HG02870 (cell line): Measurements from ENCODE around the gene TSPYL6.
A peak's percentile ranks its signal among the peaks of the same experiment; 100 is the strongest.
"Not testable (repeated sequence)": the region's sequence is repeated elsewhere in the genome, so short reads cannot be mapped to it uniquely, and the experiment has no call there.

ENCODE experiments used
- ATAC-seq: cut with Tn5 transposase; IDR thresholded peaks from one replicate; pipeline ENCODE4 v1.9.1; 2021; ENCODE audit warnings: mild to moderate bottlenecking, moderate library complexity; ENCODE audit not compliant: unreplicated experiment

TSPYL6 gene

GRCh38 chr2:54256091-54256694, at the start of gene TSPYL6:
Gene TSPYL6 (minus strand): TSS chr2:54256229. CDS start chr2:54256151, 78 bp downstream.
- no peak for ATAC-seq

DNA sequence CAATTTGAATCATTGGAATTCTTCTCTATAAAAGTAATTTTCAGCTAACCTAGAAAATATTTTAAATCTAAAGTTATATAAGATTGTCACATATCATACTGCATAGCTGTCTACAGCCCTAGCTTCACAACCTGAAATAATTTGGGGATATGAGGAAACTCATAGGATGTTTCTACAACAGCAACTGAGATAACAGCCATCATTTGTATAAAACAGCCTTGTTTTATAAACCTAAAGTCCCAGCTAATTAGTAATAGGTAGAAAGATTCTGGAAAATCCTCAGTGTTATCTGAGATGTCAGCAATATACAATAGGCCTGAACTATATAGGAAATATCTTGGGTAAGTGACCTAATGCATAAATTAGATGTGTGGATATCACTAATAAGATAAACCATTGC, 47.6 kb upstream of the TSPYL6 start:
- no peak for ATAC-seq

DNA sequence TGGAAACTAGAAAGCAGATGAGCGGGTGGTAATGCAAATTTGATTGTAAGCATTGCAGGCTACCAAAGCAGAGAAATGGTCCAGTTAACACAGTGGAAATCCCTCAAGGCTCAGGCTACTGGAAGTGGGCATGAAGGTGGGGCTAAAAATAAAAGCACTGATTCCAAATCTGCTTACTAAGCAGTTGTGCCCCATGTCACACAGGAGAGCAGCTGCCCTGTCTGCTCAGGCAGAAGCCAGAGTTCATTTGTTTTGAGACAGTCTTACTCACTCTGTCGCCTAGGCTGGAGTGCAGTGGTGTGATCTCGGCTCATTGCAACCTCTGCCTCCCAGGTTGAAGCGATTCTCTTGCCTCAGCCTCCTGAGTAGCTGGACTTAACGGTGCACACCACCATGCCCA, 42.5 kb upstream of the TSPYL6 start:
- ATAC-seq, result no peak

DNA sequence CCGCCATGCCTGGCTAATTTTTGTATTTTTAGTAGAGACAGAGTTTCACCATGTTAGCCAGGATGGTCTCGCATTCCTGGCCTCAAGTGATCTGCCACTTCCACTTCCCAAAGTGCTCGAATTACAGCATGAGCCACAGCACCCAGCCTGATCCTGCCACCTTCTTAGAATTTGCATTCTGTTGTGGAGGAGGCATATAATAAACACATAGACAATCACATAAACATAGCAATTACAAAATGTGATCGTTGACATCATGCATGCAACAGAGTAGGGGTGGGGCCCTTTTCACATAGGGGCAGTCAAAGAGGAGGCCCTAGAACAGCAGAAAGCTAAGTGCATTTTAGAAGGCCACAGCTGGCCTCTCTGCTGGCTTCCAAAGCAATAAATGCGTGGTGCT, 39.9 kb upstream of the TSPYL6 start:
- ATAC-seq, result no peak

DNA sequence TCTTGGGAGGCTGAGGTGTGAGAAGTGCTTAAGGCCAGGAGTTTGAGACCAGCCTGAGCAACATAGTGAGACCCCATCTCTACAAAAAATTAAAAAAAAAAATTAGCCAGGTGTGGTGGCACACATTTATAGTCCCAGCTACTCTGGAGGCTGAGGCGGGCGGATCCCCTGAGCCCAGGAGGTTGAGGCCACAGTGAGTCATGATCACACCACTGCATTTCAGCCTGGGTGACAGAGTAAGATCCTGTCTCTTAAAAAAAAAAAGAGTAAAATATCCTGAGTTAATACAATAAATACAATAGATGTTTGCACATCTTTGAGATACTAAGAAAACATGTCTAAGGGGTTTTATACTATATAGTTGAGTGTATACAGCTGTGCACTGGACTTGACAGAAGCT, 38.6 kb upstream of the TSPYL6 start:
- not testable (repeated sequence) for ATAC-seq

GRCh38 chr2:54290356-54291025, 34.5 kb upstream of the TSPYL6 start:
- no peak for ATAC-seq

DNA sequence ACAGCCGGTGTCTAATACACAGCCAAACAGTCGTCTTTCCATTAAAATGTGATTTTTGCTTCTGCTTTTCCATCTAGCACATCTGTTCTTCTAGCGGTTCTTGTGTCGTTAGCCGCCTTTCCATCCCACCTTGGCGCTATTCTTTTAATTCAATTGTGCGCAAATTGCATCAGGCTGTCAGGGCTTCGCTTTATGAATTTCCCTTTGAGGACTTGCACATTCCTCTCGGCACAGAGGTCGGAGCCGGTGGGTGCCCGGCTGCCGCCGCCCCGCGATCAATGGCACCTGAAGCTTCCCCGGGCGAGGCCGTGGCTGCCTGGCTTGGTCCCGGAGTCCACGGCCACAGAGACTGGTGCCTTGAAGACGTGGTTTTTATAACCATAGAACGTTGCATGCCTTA, 33.9 kb upstream of the TSPYL6 start:
- no peak for ATAC-seq

- ATAC-seq, result no peak
These were observed 31.5 kb upstream of the TSPYL6 start for GRCh38 chr2:54287532-54287931.

- no peak for ATAC-seq
These were observed 29.4 kb upstream of the TSPYL6 start for GRCh38 chr2:54285451-54285850.

- ATAC-seq, result no peak
These were observed 28.8 kb upstream of the TSPYL6 start for GRCh38 chr2:54284826-54285225.

DNA sequence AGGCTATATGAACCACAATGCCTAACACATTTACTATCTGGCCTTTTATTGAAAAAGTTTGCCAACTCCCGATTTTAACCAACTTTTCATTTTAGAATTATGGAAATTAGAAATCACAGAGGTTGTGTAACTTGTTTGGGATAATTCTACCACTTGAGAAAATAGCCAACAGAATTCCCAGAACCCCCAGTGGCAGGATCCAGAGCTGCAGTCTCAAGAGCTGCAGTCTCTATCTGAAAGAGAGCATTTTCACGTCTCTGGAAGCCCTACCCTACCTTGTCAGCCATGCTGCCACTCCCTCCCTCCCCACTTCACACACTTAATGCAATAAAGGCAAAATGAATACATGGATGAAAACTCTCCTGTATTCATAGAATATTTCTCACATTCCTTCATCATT, 23.4 kb upstream of the TSPYL6 start:
- no peak for ATAC-seq

DNA sequence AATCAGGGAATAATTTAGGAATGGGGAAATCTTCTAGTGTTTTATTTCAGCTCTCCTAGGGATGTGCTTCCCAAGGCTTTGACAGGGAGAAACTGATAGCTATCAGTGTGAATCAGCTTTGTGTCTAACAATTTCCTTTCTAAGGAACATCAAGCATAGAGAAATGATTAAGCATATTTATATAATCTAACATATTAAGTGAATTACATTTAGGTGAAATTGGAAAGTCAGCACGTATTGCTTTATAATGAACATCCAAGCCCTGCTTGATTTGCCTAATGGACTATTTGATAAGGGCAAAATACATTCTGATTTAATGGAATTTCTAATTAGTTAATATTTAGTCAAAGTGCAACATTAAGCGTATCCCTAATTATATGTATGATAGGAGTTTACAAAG, 19.5 kb upstream of the TSPYL6 start:
- no peak for ATAC-seq

DNA sequence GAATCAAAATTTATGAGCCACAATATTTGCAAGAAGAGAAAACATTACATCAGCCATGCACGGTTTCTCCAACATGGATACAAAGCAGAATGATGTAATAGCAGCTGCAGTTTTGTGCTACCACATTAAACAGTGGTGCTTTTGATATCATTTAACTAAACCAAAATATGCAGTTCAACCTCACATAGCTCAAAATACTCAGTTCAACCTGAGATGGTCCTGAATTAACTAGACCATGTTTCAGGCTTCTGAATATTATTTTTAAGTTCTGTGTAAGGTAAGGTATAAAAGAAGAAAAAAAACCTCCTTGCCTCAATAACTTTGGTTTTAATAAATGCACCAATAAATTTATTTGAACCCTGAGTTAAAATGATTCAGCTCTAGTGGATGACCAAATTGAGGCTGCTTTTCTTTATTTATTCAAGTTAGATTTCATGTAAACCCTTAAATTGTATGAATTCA, 18.8 kb upstream of the TSPYL6 start:
- no peak for ATAC-seq

GRCh38 chr2:54271843-54272627, 16.0 kb upstream of the TSPYL6 start:
- ATAC-seq, result peak; percentile 95

DNA sequence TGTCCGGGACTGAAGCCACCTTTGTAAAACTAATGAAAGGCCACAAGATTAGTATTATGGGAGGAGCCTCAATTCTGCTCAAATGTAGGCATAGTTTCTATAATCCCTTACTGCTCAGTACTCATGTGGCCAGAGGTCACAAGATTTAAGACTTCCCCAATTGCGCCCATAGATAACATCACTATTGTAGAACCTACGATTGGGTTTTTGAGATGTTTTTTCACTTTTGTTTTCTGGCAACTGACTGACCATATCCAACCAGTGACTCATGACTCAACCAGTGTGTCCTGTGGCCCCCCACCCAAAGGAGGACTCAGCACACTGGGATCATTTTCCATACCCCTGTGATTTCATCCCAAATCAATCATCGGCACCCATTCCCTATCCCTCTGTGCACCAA, 15.2 kb upstream of the TSPYL6 start:
- peak; percentile 30 for ATAC-seq

GRCh38 chr2:54267577-54267976, 11.5 kb upstream of the TSPYL6 start:
- ATAC-seq, result no peak

DNA sequence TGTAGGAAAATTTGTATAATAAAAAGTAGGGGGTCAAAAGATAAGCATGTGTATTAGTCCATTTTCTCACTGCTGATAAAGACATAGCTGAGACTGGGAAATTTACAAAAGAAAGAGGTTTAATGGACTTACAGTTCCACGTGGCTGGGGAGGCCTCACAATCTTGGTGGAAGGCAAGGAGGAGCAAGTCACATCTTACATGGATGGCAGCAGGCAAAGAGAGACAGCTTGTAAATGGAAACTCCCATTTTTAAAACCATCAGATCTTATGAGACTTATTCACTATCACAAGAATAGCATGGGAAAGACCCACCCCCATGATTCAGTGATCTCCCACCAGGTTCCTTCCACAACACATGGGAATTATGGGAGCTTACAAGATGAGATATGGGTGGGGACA, 9.1 kb upstream of the TSPYL6 start:
- not testable (repeated sequence) for ATAC-seq

DNA sequence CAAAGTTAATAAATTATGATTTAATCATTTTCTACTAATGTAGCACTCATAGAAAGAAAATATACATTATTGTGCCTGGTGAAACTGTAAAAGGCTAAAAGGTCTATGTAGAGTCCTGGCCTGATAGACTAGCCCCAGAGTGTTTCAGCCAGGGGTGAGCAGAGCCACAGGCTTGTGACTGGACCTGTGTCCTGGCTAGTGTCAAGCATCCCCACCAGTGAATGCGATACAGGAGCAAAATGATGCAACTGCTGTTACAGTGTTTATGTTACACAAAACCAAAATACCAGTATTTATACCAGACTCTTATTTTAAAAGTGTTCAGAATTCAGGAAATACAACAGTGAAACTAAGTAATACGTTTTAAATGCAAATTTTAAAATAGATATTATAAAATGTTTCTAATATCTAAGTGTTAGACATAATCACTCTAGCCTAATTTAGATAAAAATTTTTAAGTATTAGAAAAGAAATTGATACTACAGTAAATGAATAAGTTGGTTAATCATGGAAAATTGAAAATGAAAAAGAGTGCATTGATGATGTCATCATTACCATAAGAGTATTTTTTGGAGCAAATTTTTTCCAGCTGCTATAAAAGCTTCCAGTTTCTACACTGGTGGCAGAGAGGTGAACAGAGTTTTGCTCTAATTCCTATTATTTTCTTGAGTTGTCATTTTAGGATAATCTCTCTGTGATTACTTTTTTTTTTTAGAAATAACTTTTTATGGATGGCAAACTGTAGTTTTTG, 6.2 kb upstream of the TSPYL6 start:
- no peak for ATAC-seq

GRCh38 chr2:54261537-54261936, 5.5 kb upstream of the TSPYL6 start:
- ATAC-seq, result no peak

- ATAC-seq, result no peak
These were observed 4.2 kb upstream of the TSPYL6 start for GRCh38 chr2:54260241-54260595.
